Endothelial cell of umbilical vein (primary cell): ENCODE data around the gene SLC18A3. TPM values are rescaled to one million over a fixed set of nuclear protein-coding genes. Genes with fewer than 3 reads are reported as not detected.

Experiments used
- BruUV-seq: library from RNA; stranded (reverse); fragments of 400-500 nt; replicated peaks from 2 replicates; lab custom pipeline; 2021; lab: Mats Ljungman, UMichigan
- CTCF ChIA-PET: fragments of 300-600, 350-600 bp; sonication (Branson Sonifier 250); formaldehyde crosslinking; loops from one replicate; lab custom pipeline; 2021; ENCODE audit warnings: antibody characterized with exemption, inconsistent platforms; lab: Charles Lee
- POLR2A ChIA-PET: fragments of 300-600, 350-600 bp; sonication (Branson Sonifier 250); formaldehyde crosslinking; loops from one replicate; lab custom pipeline; 2021; ENCODE audit warnings: antibody characterized with exemption, inconsistent platforms; lab: Charles Lee
- DNase-seq: peaks from one replicate; pipeline ENCODE4 v3.0.0-alpha.2; 2011; ENCODE audit warnings: low read depth, low spot score
- FAIRE-seq: peaks from 2 replicates; lab custom pipeline; 2011; peaks lifted over from hg19 to GRCh38; lab: Jason Lieb, UNC
- H2AFZ ChIP-seq: 2 replicates; pipeline ENCODE4 v1.6.0; 2012; ENCODE audit warnings: low read depth, low read length, control low read depth, inconsistent platforms
- H3K27ac ChIP-seq: 2 replicates; pipeline ENCODE4 v1.5.1; 2011; ENCODE audit warnings: low read depth, mild to moderate bottlenecking, control low read depth, low read length, moderate library complexity; ENCODE audit not compliant: insufficient read depth
- H3K27me3 ChIP-seq, 2 experiments: 2 replicates each; pipeline versions ENCODE4 v1.6.0 to v1.6.1; 2011; ENCODE audit warnings: low read length in 2 of 2, mixed read lengths in 1 of 2; ENCODE audit not compliant: control insufficient read depth in 2 of 2, insufficient read depth in 2 of 2
- H3K36me3 ChIP-seq, 2 experiments: 2 replicates in 1 of 2; 3 replicates in 1 of 2; pipeline ENCODE4 v1.5.1; 2011; ENCODE audit warnings: low read length in 2 of 2, mild to moderate bottlenecking in 1 of 2, moderate library complexity in 1 of 2; ENCODE audit not compliant: control insufficient read depth in 2 of 2, insufficient read depth in 2 of 2; ENCODE audit errors: extremely low read depth in 1 of 2
- H3K4me1 ChIP-seq: 3 replicates; pipeline ENCODE4 v1.5.1; 2011; ENCODE audit warnings: mild to moderate bottlenecking, low read length; ENCODE audit not compliant: control insufficient read depth, insufficient read depth; ENCODE audit errors: extremely low read depth
- H3K4me2 ChIP-seq: 2 replicates; pipeline ENCODE4 v1.6.1; 2011; ENCODE audit warnings: low read length, control low read depth, mixed read lengths; ENCODE audit not compliant: insufficient read depth
- H3K4me3 ChIP-seq, 3 experiments: fragments of 200-600 bp in 1 of 3; sonication (generic), shearing (Covaris generic) in 1 of 3; replicated peaks in 1 of 3; 2 replicates each; pipeline ENCODE4 v1.5.1; 2011 to 2016; ENCODE audit warnings: control low read depth in 3 of 3, low read length in 3 of 3, mild to moderate bottlenecking in 2 of 3, inconsistent platforms in 1 of 3, low read depth in 1 of 3, moderate library complexity in 1 of 3; ENCODE audit not compliant: insufficient read depth in 1 of 3
- H3K79me2 ChIP-seq: 2 replicates; pipeline ENCODE4 v1.6.0; 2012; ENCODE audit warnings: low read length, inconsistent platforms; ENCODE audit not compliant: control insufficient read depth, insufficient read depth
- H3K9ac ChIP-seq: replicated peaks from 2 replicates; pipeline ENCODE3; 2011; ENCODE audit warnings: low read length, control low read depth; ENCODE audit not compliant: insufficient read depth; ENCODE audit errors: extremely low read depth
- H3K9me1 ChIP-seq: replicated peaks from 3 replicates; pipeline ENCODE4 v1.6.0; 2011; ENCODE audit warnings: mild to moderate bottlenecking, low read length; ENCODE audit not compliant: control insufficient read depth, insufficient read depth; ENCODE audit errors: extremely low read depth
- H3K9me3 ChIP-seq: replicated peaks from 2 replicates; pipeline ENCODE4 v1.5.1; 2012; ENCODE audit warnings: low read length, inconsistent platforms; ENCODE audit not compliant: control insufficient read depth, insufficient read depth
- H4K20me1 ChIP-seq: replicated peaks from 2 replicates; pipeline ENCODE3; 2011; ENCODE audit warnings: mild to moderate bottlenecking, low read length; ENCODE audit not compliant: control insufficient read depth, insufficient read depth; ENCODE audit errors: extremely low read depth
- CTCF ChIP-seq, 2 donors: IDR thresholded peaks; 1 replicate in 1 of 2; 2 replicates in 1 of 2; pipeline ENCODE4 v1.5.1; 2011; ENCODE audit warnings: low read length in 2 of 2, mild to moderate bottlenecking in 2 of 2, moderate library complexity in 2 of 2, control low read depth in 1 of 2, inconsistent platforms in 1 of 2, low read depth in 1 of 2; ENCODE audit not compliant: insufficient read depth in 1 of 2; ENCODE audit errors: extremely low read depth in 1 of 2
- EZH2 ChIP-seq: IDR thresholded peaks from 2 replicates; pipeline ENCODE4 v1.6.1; 2012; ENCODE audit warnings: borderline replicate concordance, low read depth, mild to moderate bottlenecking, moderate library complexity, low read length, inconsistent platforms; ENCODE audit not compliant: severe bottlenecking
- FOS ChIP-seq: IDR thresholded peaks from 2 replicates; pipeline ENCODE4 v1.6.1; 2011; ENCODE audit warnings: mild to moderate bottlenecking, low read length, moderate library complexity, borderline replicate concordance; ENCODE audit not compliant: insufficient read depth
- GATA2 ChIP-seq: IDR thresholded peaks from 2 replicates; pipeline ENCODE4 v1.7.0; 2011; ENCODE audit warnings: low read depth, mild to moderate bottlenecking, moderate library complexity, mixed read lengths, low read length; ENCODE audit not compliant: insufficient read length, insufficient read depth
- JUN ChIP-seq: IDR thresholded peaks from 2 replicates; pipeline ENCODE4 v1.6.1; 2011; ENCODE audit warnings: borderline replicate concordance, low read depth; ENCODE audit not compliant: insufficient read length, insufficient read depth
- MAX ChIP-seq: IDR thresholded peaks from 2 replicates; pipeline ENCODE4 v1.6.1; 2011; ENCODE audit not compliant: insufficient read depth, insufficient read length
- MYC ChIP-seq: IDR thresholded peaks from one replicate; pipeline ENCODE4 v1.6.1; 2011; ENCODE audit warnings: mild to moderate bottlenecking, low read depth, low read length
- POLR2A ChIP-seq: IDR thresholded peaks from 2 replicates; pipeline ENCODE4 v1.6.1; 2012; ENCODE audit warnings: low read depth, mild to moderate bottlenecking, control low read depth, low read length
- POLR2AphosphoS5 ChIP-seq: IDR thresholded peaks from 2 replicates; pipeline ENCODE4 v1.6.1; 2012; ENCODE audit warnings: low read depth, mild to moderate bottlenecking, control low read depth, low read length, moderate library complexity; ENCODE audit not compliant: insufficient read depth
- dilution Hi-C: fragments of 300-500 bp; cut with MboI; formaldehyde crosslinking; loops from one replicate; pipeline ENCODE4 v1.15.0; 2019; ENCODE audit warnings: low sequenced_read_pairs; ENCODE audit not compliant: extremely low pct_ligation_motif_present
- intact Hi-C: fragments of 100-400 bp; cut with micrococcal nuclease; formaldehyde crosslinking; loops from one replicate; pipeline ENCODE4 v1.10.0; 2022
- polyA plus RNA-seq, 4 experiments: library from polyadenylated mRNA; depleted of rRNA in 3 of 4; stranded (reverse) in 3 of 4; unstranded in 1 of 4; fragments of >200 nt; gene quantifications; 2 replicates each; pipeline versions ENCODE4 v1.2.1 to v1.2.3, GENCODE V29; 2011 to 2012; ENCODE audit warnings: missing spikeins in 1 of 4
- total RNA-seq: library from RNA; stranded (reverse); gene quantifications from 2 replicates; pipeline ENCODE4 v1.2.3, GENCODE V29; 2021

The SLC18A3 gene
- total and polyA plus RNA-seq, 2 donors (not counting 3 experiments of a cell fraction or from before 2014, with no cell fraction given), result not detected

GRCh38 chr10:49601857-49602256 lies 8.3 kb upstream of the SLC18A3 start:
- intact Hi-C loops, result no loop called here
- POLR2A ChIA-PET, result no interaction called here
- DNase-seq (no peak), FAIRE-seq (no peak)
- H3K9me1 ChIP-seq, result no peaks in the 10 kb centered on the region
- no TSS peak for BruUV-seq
- no peaks in the 10 kb centered on the region for H3K9me3 ChIP-seq
- no peak overlapping the region for H3K27ac ChIP-seq
- dilution Hi-C loops, result no loop called here
- H3K4me2 ChIP-seq, result no peak overlapping the region
- H3K4me1 ChIP-seq, result no peaks in the 10 kb centered on the region
- no peak overlapping the region for H2AFZ ChIP-seq
- H3K79me2 ChIP-seq, result no peaks in the 10 kb centered on the region
- CTCF ChIA-PET, result no interaction called here
- no peaks in the 10 kb centered on the region for H3K36me3 ChIP-seq
- H3K9ac ChIP-seq, result no peak overlapping the region
- no peaks in the 10 kb centered on the region for H4K20me1 ChIP-seq
- TF ChIP-seq GATA2 (no peak), POLR2A (no peak), JUN (no peak), FOS (no peak), MAX (no peak), MYC (no peak), POLR2AphosphoS5 (no peak), EZH2 (no peak)
- H3K4me3 ChIP-seq, result no peak overlapping the region
- peaks cover 0 to 3% of the 10 kb centered on the region in 2 experiments for H3K27me3 ChIP-seq

- no TSS peak for BruUV-seq
- no peak for FAIRE-seq
- intact Hi-C loops (no loop called here), dilution Hi-C loops (no loop called here)
- no peaks in the 10 kb centered on the region for H3K9me3 ChIP-seq
- no peak for DNase-seq
- no peak overlapping the region for H3K4me3 ChIP-seq
- peaks cover 3 to 5% of the 10 kb centered on the region in 2 experiments for H3K27me3 ChIP-seq
- H3K79me2 ChIP-seq, result no peaks in the 10 kb centered on the region
- no peak overlapping the region for H3K4me2 ChIP-seq
- no peaks in the 10 kb centered on the region for H3K9me1 ChIP-seq
- H3K27ac ChIP-seq, result no peak overlapping the region
- no peaks in the 10 kb centered on the region for H4K20me1 ChIP-seq
- no peak overlapping the region for H3K9ac ChIP-seq
- TF ChIP-seq FOS, result no peak
- no peak for TF ChIP-seq EZH2
- TF ChIP-seq POLR2AphosphoS5, result no peak
- TF ChIP-seq JUN, result no peak
- no peak for TF ChIP-seq MAX
- no peak for TF ChIP-seq GATA2
- no peak for TF ChIP-seq MYC
- TF ChIP-seq CTCF (IDR thresholded peaks at IDR 0.05; ENCODE audit: extremely low read depth in 1 of 2, insufficient read depth in 1 of 2, low read depth in 1 of 2, low read length in 2 of 2), result no peak
- TF ChIP-seq POLR2A, result no peak
- H3K36me3 ChIP-seq, result no peaks in the 10 kb centered on the region
- ChIA-PET POLR2A (no interaction called here), CTCF (no interaction called here)
- H2AFZ ChIP-seq, result no peak overlapping the region
- H3K4me1 ChIP-seq, result no peaks in the 10 kb centered on the region
These were observed 7.6 kb upstream of the SLC18A3 start for GRCh38 chr10:49602380-49603023.
